Adrenal gland (tissue), 12 donors: ENCODE results near the gene PHACTR3. TPM values are rescaled to one million over a fixed set of nuclear protein-coding genes. Genes with fewer than 3 reads are reported as not detected.

Source experiments
- DNase-seq, 7 donors: peaks; one replicate each; pipeline ENCODE4 v3.0.0-alpha.2; 2019 to 2020
- H3K27ac ChIP-seq, 5 donors: fragments of 200-600 bp; sonication (generic) in 4 of 5; 1 replicate in 3 of 5; 2 replicates in 2 of 5; pipeline versions ENCODE4 v1.5.1 to v1.8.0; 2016 to 2020; ENCODE audit warnings: mild to moderate bottlenecking in 1 of 5
- H3K27me3 ChIP-seq: fragments of 200-600 bp; 2 replicates; pipeline ENCODE4 v1.8.0; 2021
- H3K36me3 ChIP-seq, 2 donors: fragments of 200-600 bp; replicated peaks in 1 of 2; 1 replicate in 1 of 2; 2 replicates in 1 of 2; pipeline versions ENCODE4 v1.5.1 to v1.8.0; 2018 to 2022
- H3K4me1 ChIP-seq, 2 donors: fragments of 200-600 bp; replicated peaks in 1 of 2; 1 replicate in 1 of 2; 2 replicates in 1 of 2; pipeline versions ENCODE4 v1.5.1 to v1.8.0; 2018 to 2021
- H3K4me3 ChIP-seq, 4 donors: fragments of 200-600 bp; sonication (generic) in 3 of 4; one replicate each; pipeline ENCODE4 v1.5.1; 2016 to 2018
- H3K9me3 ChIP-seq, 3 donors: fragments of 200-600 bp; sonication (generic) in 1 of 3; replicated peaks in 1 of 3; 1 replicate in 2 of 3; 2 replicates in 1 of 3; pipeline versions ENCODE4 v1.5.1 to v1.8.0; 2016 to 2021
- POLR2A ChIP-seq, 2 donors: fragments of 450-650 bp; IDR thresholded peaks; one replicate each; pipeline ENCODE4 v1.6.1; 2017; ENCODE audit warnings: antibody characterized with exemption in 2 of 2, mild to moderate bottlenecking in 2 of 2, moderate library complexity in 1 of 2
- WGBS, 4 donors: extraction: QIAGEN DNeasy Blood & Tissue Kit in 2 of 4; methylation state at CpG; one replicate each; pipeline versions ENCODE4 v1.1.5 to v1.1.7; 2013 to 2017; 5-methylcytosine and 5-hydroxymethylcytosine counted together
- intact Hi-C, 2 donors: fragments of 100-400 bp; cut with DNase I; formaldehyde crosslinking; loops; one replicate each; pipeline versions ENCODE4 v1.14.1 to v1.15.0; 2022 to 2023
- polyA plus RNA-seq, 3 donors: library from polyadenylated mRNA; stranded (reverse); fragments of 200-250 nt in 2 of 3; fragments of 350-450 nt in 1 of 3; fragmentation: Illumina TruSeq in 1 of 3; extraction: RNeasy Lipid Tissue Mini Kit (QIAGEN cat#74804) in 1 of 3; gene quantifications; one replicate each; pipeline ENCODE4 v1.2.3, GENCODE V29; 2013 to 2014
- total RNA-seq, 9 donors: library from RNA; depleted of rRNA in 4 of 9; stranded (reverse); fragments of >200 nt in 4 of 9; fragments of 120-200 nt in 1 of 9; fragmentation: NEBNext Ultra II Directional in 1 of 9; extraction: Animal tissue kit (Norgen Biotek cat#: 25700) in 1 of 9; gene quantifications; one replicate each; pipeline versions ENCODE4 v1.1.0 to v1.2.4, GENCODE V29; 2013 to 2023
- TF ChIP-seq, protein P1 (sequence below), 6 experiments: fragments of 450-650 bp in 4 of 6; fragments of 200-600 bp in 2 of 6; sonication (generic) in 1 of 6; IDR thresholded peaks; 1 replicate in 5 of 6; 2 replicates in 1 of 6; pipeline versions ENCODE4 v1.5.1 to v1.8.0; 2016 to 2021; ENCODE audit warnings: antibody characterized with exemption in 6 of 6, mild to moderate bottlenecking in 2 of 6, moderate library complexity in 1 of 6
- donor health status: healthy with polysubstance abuse.
- donor health status: Bipolar disorder and iron deficiency.
- donor health status: DM: yes; HTN: yes; CAD: no.
- donor health status: DM: no; HTN: no; CAD: no.
- donor health status: DM: no; HTN: no; CAD: no.
- donor health status: DM: yes; HTN: yes; CAD: no.

The PHACTR3 gene
- total and polyA plus RNA-seq, 12 donors, result 0.17 to 4.5 (median 0.81) TPM

DNA sequence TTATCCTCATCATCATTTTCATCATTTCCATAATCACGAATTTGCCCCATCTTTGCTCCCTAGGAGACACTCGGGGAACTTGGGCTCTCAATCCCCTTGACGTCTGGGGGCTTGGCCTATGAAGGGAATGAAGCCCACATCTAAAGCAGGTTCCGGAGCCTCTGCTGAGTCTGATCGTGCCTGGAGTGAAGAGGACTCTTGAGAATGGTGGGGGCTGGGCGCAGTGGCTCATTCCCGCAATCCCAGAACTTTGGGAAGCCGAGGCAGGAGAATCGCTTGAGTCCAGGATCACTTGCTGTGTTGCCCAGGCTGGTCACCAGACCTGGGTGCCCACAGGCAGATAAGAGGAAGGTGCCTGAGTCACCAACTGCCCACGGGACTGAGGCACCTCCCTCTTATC, 214.6 kb downstream of the PHACTR3 start:
- 82 to 89% (median 85%) methylated on average over 7 to 10 of the region's 10 CpGs for WGBS, 4 donors
- Histone ChIP-seq H3K27ac (no peak overlapping the region), H3K4me1 (no peaks in the 10 kb centered on the region), H3K27me3 (no peaks in the 10 kb centered on the region), H3K9me3 (no peaks in the 10 kb centered on the region), H3K36me3 (no peaks in the 10 kb centered on the region), H3K4me3 (no peak overlapping the region)
- intact Hi-C loops, result no loop called here
- peak in 1 of 7 donors; percentile 39 for DNase-seq
- TF ChIP-seq, protein P1, sequence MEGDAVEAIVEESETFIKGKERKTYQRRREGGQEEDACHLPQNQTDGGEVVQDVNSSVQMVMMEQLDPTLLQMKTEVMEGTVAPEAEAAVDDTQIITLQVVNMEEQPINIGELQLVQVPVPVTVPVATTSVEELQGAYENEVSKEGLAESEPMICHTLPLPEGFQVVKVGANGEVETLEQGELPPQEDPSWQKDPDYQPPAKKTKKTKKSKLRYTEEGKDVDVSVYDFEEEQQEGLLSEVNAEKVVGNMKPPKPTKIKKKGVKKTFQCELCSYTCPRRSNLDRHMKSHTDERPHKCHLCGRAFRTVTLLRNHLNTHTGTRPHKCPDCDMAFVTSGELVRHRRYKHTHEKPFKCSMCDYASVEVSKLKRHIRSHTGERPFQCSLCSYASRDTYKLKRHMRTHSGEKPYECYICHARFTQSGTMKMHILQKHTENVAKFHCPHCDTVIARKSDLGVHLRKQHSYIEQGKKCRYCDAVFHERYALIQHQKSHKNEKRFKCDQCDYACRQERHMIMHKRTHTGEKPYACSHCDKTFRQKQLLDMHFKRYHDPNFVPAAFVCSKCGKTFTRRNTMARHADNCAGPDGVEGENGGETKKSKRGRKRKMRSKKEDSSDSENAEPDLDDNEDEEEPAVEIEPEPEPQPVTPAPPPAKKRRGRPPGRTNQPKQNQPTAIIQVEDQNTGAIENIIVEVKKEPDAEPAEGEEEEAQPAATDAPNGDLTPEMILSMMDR (IDR thresholded peaks at IDR 0.05), result no peak

DNA sequence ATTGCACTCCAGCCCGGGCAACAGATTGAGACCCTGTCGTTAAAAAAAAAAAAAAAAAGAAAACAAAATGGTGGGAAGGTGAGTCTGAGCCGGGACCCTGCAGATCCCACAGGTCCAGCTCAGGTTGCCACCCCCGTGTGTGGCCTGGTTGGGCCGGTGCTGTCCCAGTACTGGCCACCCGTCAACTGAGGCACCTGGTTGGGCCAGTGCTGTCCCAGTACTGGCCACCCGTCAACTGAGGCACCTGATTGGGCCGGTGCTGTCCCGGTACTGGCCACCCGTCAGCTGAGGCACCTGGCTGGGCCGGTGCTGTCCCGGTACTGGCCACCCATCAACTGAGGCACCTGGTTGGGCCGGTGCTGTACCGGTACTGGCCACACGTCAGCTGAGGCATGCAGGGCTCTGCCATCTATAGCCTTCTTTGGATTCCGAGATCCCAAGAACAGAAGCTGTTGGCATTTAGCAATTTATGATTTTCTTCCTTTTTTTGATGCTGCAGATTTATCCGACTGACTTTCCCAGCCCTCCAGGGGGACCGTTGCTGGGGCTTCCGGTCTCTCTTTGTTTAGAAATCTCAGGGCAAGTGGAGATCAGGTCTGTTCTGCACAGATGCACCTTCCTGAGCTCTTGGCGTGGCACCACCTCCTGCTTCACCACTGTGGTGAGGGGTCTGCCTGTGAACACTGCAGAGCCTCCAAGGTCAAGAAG, 215.3 kb downstream of the PHACTR3 start:
- no peak overlapping the region for H3K4me3 ChIP-seq
- H3K4me1 ChIP-seq, result no peaks in the 10 kb centered on the region
- H3K9me3 ChIP-seq, result no peaks in the 10 kb centered on the region
- 82 to 88% (median 87%) methylated on average over 11 to 20 of the region's 20 CpGs for WGBS, 4 donors
- no peaks in the 10 kb centered on the region for H3K36me3 ChIP-seq
- H3K27me3 ChIP-seq, result no peaks in the 10 kb centered on the region
- H3K27ac ChIP-seq, result no peak overlapping the region
- intact Hi-C loops, result no loop called here
- TF ChIP-seq, protein P1 (IDR thresholded peaks at IDR 0.05), result no peak
- no peak for TF ChIP-seq POLR2A (IDR thresholded peaks at IDR 0.05)
- peak in 1 of 7 donors; percentile 27 for DNase-seq

DNA sequence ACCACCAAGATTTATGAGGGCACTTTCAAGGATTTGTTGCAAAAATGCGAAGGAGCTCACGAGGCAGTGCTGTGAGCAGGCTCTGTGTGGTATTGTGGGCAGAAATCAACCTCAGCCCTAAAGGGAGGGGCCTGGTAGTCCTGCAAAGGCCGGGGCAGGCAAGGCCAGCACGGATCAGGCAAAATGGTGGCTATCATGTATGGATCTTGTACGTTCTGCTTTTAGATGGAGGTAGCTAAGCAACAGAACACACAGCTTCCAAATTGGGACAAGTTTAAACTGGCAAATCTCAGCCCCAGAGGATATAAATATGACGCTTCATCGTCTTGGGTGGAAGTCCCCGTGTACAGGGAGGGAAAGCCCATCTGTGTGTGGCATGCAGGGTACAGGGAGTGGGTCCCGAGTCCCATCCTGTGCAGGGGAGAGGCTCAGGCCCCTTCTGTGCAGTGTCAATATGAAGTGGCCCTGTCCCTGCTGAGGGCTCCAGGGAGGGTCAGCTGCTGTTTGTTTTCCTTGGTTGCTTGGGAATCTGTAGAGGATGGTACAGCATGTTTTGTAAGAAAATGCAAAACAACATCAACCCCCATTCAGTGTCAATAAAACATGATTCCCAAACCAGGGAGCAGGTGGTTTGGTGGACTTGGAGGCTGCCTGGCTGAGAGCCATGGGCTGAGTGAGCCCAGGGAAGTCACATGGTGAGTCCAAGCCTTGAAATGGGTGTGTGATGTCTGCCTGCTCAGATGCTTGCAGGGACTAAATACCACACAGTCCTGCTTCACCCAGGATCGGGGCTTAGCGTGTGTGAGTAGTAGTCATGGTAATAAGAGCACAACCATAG, 216.1 kb downstream of the PHACTR3 start:
- Histone ChIP-seq H3K27ac (no peak overlapping the region), H3K9me3 (no peaks in the 10 kb centered on the region), H3K4me1 (no peaks in the 10 kb centered on the region), H3K27me3 (no peaks in the 10 kb centered on the region), H3K36me3 (no peaks in the 10 kb centered on the region), H3K4me3 (no peak overlapping the region)
- 68 to 78% (median 70%) methylated on average over 8 to 11 of the region's 11 CpGs for WGBS, 4 donors
- DNase-seq, result peak in 2 of 7 donors; percentile 10 to 51
- TF ChIP-seq, protein P1 (IDR thresholded peaks at IDR 0.05), result no peak
- no peak for TF ChIP-seq POLR2A (IDR thresholded peaks at IDR 0.05)
- intact Hi-C loops, result no loop called here

DNA sequence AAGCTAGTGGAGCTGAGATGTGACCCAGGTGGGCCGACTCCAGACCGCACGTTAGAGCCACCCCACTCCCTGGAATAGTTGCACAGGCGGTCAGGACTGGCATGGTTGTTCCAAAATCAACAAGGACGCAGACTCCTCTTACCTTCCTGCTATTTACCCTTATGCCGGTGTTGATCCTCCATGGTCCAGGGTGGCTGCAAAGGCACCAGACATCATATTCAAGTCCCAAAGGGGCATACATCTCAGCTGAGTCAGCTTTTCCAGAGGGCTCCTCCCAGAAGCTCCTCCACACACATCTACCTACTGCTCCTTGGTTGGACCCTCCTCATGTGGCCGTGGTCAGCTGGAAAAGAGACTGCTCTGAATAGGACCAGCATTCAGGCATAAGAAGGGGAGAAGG, 216.9 kb downstream of the PHACTR3 start:
- intact Hi-C loops, result no loop called here
- Histone ChIP-seq H3K27me3 (no peaks in the 10 kb centered on the region), H3K9me3 (no peaks in the 10 kb centered on the region), H3K36me3 (no peaks in the 10 kb centered on the region), H3K27ac (no peak overlapping the region), H3K4me3 (no peak overlapping the region), H3K4me1 (no peaks in the 10 kb centered on the region)
- peak in 1 of 7 donors; percentile 31 for DNase-seq
- WGBS, 4 donors, result 88 to 93% (median 91%) methylated on average over 5 to 7 of the region's 7 CpGs
- TF ChIP-seq, protein P1 (IDR thresholded peaks at IDR 0.05), result no peak
- TF ChIP-seq POLR2A (IDR thresholded peaks at IDR 0.05), result no peak
